ENCODE data around the gene GRM3. TPM values are rescaled to one million over a fixed set of nuclear protein-coding genes. Genes with fewer than 3 reads are reported as not detected.

GRM3 gene
- total and polyA plus RNA-seq, 2 of the 13 experiments (the other 11 are each of a cell fraction or from before 2014, with no cell fraction given), result not detected

DNA sequence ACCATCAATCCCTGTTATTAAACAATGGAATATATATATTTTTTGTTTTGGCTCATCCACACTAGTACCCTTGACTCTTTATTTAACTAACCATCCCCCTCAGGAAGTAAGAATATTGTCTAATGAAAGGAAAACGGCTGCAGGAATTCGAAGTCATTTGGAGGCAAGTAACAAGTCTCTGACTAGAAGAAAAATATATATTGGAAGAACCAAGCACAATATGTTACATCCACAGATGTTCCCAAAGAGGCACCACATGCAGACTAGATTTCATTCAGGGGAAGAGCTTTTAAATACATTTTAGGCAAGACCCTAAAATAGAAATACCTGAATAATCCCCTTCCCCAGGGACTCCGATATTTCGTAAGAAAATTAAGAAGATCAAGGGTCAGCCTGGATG lies 104.5 kb downstream of the GRM3 start:
- ChIA-PET CTCF (ENCODE audit: low intra/inter-chr PET ratio, low total read pairs) (no interaction called here), POLR2A (no interaction called here)
- Histone ChIP-seq H4K20me1 (ENCODE audit: insufficient read depth, low read length) (no peaks in the 10 kb centered on the region), H3K27ac (ENCODE audit: extremely low read length, insufficient read depth, low read length) (no peak overlapping the region), H3K4me3 (replicated peaks in 1 of 3; ENCODE audit: insufficient read depth in 1 of 3, low read depth in 2 of 3, low read length in 3 of 3) (no peak overlapping the region), H3K9ac (ENCODE audit: insufficient read depth, low read depth, low read length) (no peak overlapping the region), H3K36me3 (replicated peaks in 1 of 2; ENCODE audit: control insufficient read depth in 1 of 2, insufficient read depth in 2 of 2, low read length in 2 of 2) (no peaks in the 10 kb centered on the region), H3K27me3 (ENCODE audit: control insufficient read depth in 1 of 2, insufficient read depth in 2 of 2, low read length in 2 of 2) (no peaks in the 10 kb centered on the region), H3K79me2 (ENCODE audit: insufficient read depth, low read length) (no peaks in the 10 kb centered on the region), H3K4me2 (ENCODE audit: low read depth, low read length) (no peak overlapping the region), H3K9me3 (ENCODE audit: low read length) (no peaks in the 10 kb centered on the region), H3K4me1 (ENCODE audit: insufficient read depth, low read length) (no peaks in the 10 kb centered on the region), H2AFZ (ENCODE audit: low read length) (no peak overlapping the region)
- intact Hi-C loops (cut with micrococcal nuclease; ENCODE audit: unreplicated experiment) (no loop called here), in situ Hi-C loops (cut with HindIII; ENCODE audit: extremely low pct_ligation_motif_present, low pct_unique_long_range_greater_than_20kb) (no loop called here)
- DNase-seq (ENCODE audit: low spot score) (no peak), FAIRE-seq (no peak), ATAC-seq (no peak)
- 3% methylated on average over 4 of the region's 4 CpGs for WGBS (ENCODE audit: low lambda C conversion rate)
- BruUV-seq (replicated peaks), result no TSS peak
- TF ChIP-seq ZNF646 (CRISPR knock-in tag; IDR thresholded peaks at IDR 0.05), result no peak
- no peak for TF ChIP-seq KLF13 (CRISPR knock-in tag; IDR thresholded peaks at IDR 0.05)
- no peak for TF ChIP-seq MEIS1 (CRISPR knock-in tag; IDR thresholded peaks at IDR 0.05; ENCODE audit: borderline replicate concordance)
- no peak for TF ChIP-seq XRCC5 (optimal IDR thresholded peaks at IDR 0.05; ENCODE audit: low read length)
- no peak for TF ChIP-seq KDM5A (IDR thresholded peaks at IDR 0.05; ENCODE audit: borderline replicate concordance, low read length)
- TF ChIP-seq KDM1A (CRISPR knock-in tag; IDR thresholded peaks at IDR 0.05), result no peak
- no peak for TF ChIP-seq ZNF775 (CRISPR knock-in tag; IDR thresholded peaks at IDR 0.05; ENCODE audit: borderline replicate concordance)
- TF ChIP-seq RBM22 (optimal IDR thresholded peaks at IDR 0.05; ENCODE audit: low read length), result no peak
- TF ChIP-seq PRMT3 (CRISPR knock-in tag; IDR thresholded peaks at IDR 0.05; ENCODE audit: borderline replicate concordance, low read depth), result no peak
- TF ChIP-seq ZNF720 (CRISPR knock-in tag; IDR thresholded peaks at IDR 0.05), result no peak
- TF ChIP-seq ZKSCAN8 (CRISPR knock-in tag; IDR thresholded peaks at IDR 0.05; ENCODE audit: borderline replicate concordance), result no peak
- TF ChIP-seq PHF5A (CRISPR knock-in tag; IDR thresholded peaks at IDR 0.05; ENCODE audit: low read depth, unreplicated experiment), result no peak

Measured in HepG2 (cell line).